ENCODE results near the gene SNAP25. TPM values are rescaled to one million over a fixed set of nuclear protein-coding genes. Genes with fewer than 3 reads are reported as not detected.

Gene SNAP25
- total RNA-seq, 4 donors from 2014 or later = 2.9 to 4.8 (median 3.9) TPM

- Histone ChIP-seq H3K27ac (replicated peaks in 1 of 4) (no peak overlapping the region), H3K9me3 (no peaks in the 10 kb centered on the region), H3K36me3 (no peaks in the 10 kb centered on the region), H3K4me3 (no peak overlapping the region), H3K27me3 (peaks cover 0 to 7% (median 0%) of the 10 kb centered on the region in 4 donors), H3K4me1 (no peaks in the 10 kb centered on the region)
- no peak for DNase-seq (ENCODE audit: extremely low spot score)
- 53% methylated on average over 2 of the region's 2 CpGs for WGBS
- TF ChIP-seq, protein P1, sequence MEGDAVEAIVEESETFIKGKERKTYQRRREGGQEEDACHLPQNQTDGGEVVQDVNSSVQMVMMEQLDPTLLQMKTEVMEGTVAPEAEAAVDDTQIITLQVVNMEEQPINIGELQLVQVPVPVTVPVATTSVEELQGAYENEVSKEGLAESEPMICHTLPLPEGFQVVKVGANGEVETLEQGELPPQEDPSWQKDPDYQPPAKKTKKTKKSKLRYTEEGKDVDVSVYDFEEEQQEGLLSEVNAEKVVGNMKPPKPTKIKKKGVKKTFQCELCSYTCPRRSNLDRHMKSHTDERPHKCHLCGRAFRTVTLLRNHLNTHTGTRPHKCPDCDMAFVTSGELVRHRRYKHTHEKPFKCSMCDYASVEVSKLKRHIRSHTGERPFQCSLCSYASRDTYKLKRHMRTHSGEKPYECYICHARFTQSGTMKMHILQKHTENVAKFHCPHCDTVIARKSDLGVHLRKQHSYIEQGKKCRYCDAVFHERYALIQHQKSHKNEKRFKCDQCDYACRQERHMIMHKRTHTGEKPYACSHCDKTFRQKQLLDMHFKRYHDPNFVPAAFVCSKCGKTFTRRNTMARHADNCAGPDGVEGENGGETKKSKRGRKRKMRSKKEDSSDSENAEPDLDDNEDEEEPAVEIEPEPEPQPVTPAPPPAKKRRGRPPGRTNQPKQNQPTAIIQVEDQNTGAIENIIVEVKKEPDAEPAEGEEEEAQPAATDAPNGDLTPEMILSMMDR (IDR thresholded peaks at IDR 0.05) = no peak
- no peak for TF ChIP-seq EP300 (IDR thresholded peaks at IDR 0.05)
- no peak for TF ChIP-seq POLR2AphosphoS5 (IDR thresholded peaks at IDR 0.05)
- no peak for TF ChIP-seq POLR2A (IDR thresholded peaks at IDR 0.05; ENCODE audit: low read depth)
- intact Hi-C loops (cut with DNase I) = no loop called here
Measured at GRCh38 chr20:10309326-10309725, 90.7 kb downstream of the SNAP25 start.

DNA sequence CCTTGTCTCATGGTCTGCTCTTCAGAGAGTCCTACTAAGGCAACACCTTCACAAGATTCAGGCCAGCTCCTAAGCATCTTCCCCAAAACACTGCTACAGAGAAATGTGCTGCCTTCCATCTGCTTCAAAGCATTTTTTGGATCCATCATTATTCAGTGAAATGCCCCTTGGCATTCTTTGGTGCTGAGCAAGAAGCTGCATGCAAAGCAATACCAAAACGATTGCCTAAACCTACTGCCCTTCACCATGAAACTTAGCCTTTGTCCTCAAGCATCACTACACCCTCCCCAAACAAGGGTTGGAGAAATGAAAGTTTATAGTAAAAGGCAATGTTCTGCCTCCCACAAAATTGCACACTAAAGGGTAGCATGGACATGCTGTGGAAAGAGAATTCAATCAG lies 93.5 kb downstream of the SNAP25 start:
- H3K27ac ChIP-seq (replicated peaks in 1 of 4) = no peak overlapping the region
- H3K36me3 ChIP-seq = no peaks in the 10 kb centered on the region
- 81% methylated on average over 1 of the region's 1 CpG for WGBS
- intact Hi-C loops (cut with DNase I) = no loop called here
- peaks cover 0 to 7% (median 0%) of the 10 kb centered on the region in 4 donors for H3K9me3 ChIP-seq
- H3K27me3 ChIP-seq = peaks cover 0 to 7% (median 0%) of the 10 kb centered on the region in 4 donors
- no peaks in the 10 kb centered on the region for H3K4me1 ChIP-seq
- no peak for DNase-seq (ENCODE audit: extremely low spot score)
- TF ChIP-seq, protein P1 (IDR thresholded peaks at IDR 0.05) = no peak
- no peak for TF ChIP-seq EP300 (IDR thresholded peaks at IDR 0.05)
- no peak for TF ChIP-seq POLR2AphosphoS5 (IDR thresholded peaks at IDR 0.05)
- no peak for TF ChIP-seq POLR2A (IDR thresholded peaks at IDR 0.05; ENCODE audit: low read depth)
- no peak overlapping the region for H3K4me3 ChIP-seq

- DNase-seq (ENCODE audit: extremely low spot score) = no peak
- TF ChIP-seq POLR2AphosphoS5 (IDR thresholded peaks at IDR 0.05) (no peak), POLR2A (IDR thresholded peaks at IDR 0.05; ENCODE audit: low read depth) (no peak), EP300 (IDR thresholded peaks at IDR 0.05) (no peak)
- TF ChIP-seq, protein P1 (IDR thresholded peaks at IDR 0.05) = no peak
- intact Hi-C loops (cut with DNase I) = no loop called here
- Histone ChIP-seq H3K27me3 (peaks cover 0 to 12% (median 0%) of the 10 kb centered on the region in 4 donors), H3K4me3 (no peak overlapping the region), H3K9me3 (peaks cover 0 to 7% (median 0%) of the 10 kb centered on the region in 4 donors), H3K36me3 (no peaks in the 10 kb centered on the region), H3K4me1 (no peaks in the 10 kb centered on the region), H3K27ac (replicated peaks in 1 of 4) (no peak overlapping the region)
Measured at GRCh38 chr20:10313215-10313614, 94.6 kb downstream of the SNAP25 start.

DNA sequence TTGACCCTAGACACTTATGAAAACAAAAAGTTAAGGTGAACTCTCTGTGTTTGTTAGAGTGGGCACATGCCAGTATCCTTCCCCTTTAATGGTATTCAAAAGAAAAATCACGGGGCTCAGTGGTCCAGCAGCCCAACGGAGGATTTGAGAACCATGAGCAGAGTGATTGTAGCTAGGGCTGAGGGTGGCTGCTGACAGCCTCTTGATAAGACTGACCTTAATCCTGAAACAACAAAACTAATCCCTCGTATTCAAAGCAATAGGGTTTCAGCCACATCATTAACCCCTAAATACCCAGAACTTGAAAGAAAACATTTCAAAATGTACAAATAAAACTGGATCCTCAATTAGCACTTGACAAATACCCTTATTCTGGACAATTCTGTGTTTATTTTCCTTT lies 95.1 kb downstream of the SNAP25 start:
- no peak overlapping the region for H3K4me3 ChIP-seq
- TF ChIP-seq EP300 (IDR thresholded peaks at IDR 0.05) (no peak), POLR2AphosphoS5 (IDR thresholded peaks at IDR 0.05) (no peak), POLR2A (IDR thresholded peaks at IDR 0.05; ENCODE audit: low read depth) (no peak)
- TF ChIP-seq, protein P1 (IDR thresholded peaks at IDR 0.05) = no peak
- intact Hi-C loops (cut with DNase I) = no loop called here

GRCh38 chr20:10314198-10314597 lies 95.6 kb downstream of the SNAP25 start:
- H3K27me3 ChIP-seq = peaks cover 0 to 12% (median 0%) of the 10 kb centered on the region in 4 donors
- H3K4me3 ChIP-seq = no peak overlapping the region
- 21% methylated on average over 2 of the region's 2 CpGs for WGBS
- no peaks in the 10 kb centered on the region for H3K36me3 ChIP-seq
- H3K27ac ChIP-seq (replicated peaks in 1 of 4) = no peak overlapping the region
- H3K9me3 ChIP-seq = peaks cover 0 to 7% (median 0%) of the 10 kb centered on the region in 4 donors
- no peaks in the 10 kb centered on the region for H3K4me1 ChIP-seq
- no peak for TF ChIP-seq POLR2AphosphoS5 (IDR thresholded peaks at IDR 0.05)
- TF ChIP-seq, protein P1 (IDR thresholded peaks at IDR 0.05) = no peak
- TF ChIP-seq POLR2A (IDR thresholded peaks at IDR 0.05; ENCODE audit: low read depth) = no peak
- TF ChIP-seq EP300 (IDR thresholded peaks at IDR 0.05) = no peak
- intact Hi-C loops (cut with DNase I) = no loop called here
- no peak for DNase-seq (ENCODE audit: extremely low spot score)

More for the DNA sequence above, 95.1 kb downstream of the SNAP25 start:
- Histone ChIP-seq H3K27me3 (peaks cover 0 to 12% (median 0%) of the 10 kb centered on the region in 4 donors), H3K4me1 (no peaks in the 10 kb centered on the region), H3K9me3 (peaks cover 0 to 7% (median 0%) of the 10 kb centered on the region in 4 donors), H3K36me3 (no peaks in the 10 kb centered on the region), H3K27ac (replicated peaks in 1 of 4) (no peak overlapping the region)
- 26% methylated on average over 3 of the region's 3 CpGs for WGBS
- no peak for DNase-seq (ENCODE audit: extremely low spot score)

All from esophagus muscularis mucosa (tissue), 4 donors.